ENCODE results near the gene LIPC.

LIPC gene

GRCh38 chr15:58543664-58544335 is 112.0 kb downstream of the LIPC start:
- ChIA-PET POLR2A (no interaction called here), CTCF (interaction anchor here (0.6 to 0.7 kb wide), 2 partner anchors 16 to 258 kb away, joined by 3 read pairs; no protein-coding TSS in a partner anchor)
- TF ChIP-seq ZNF747 (tag by site-specific recombination; IDR thresholded peaks at IDR 0.05) (no peak), PRDM4 (tag by site-specific recombination; IDR thresholded peaks at IDR 0.05) (no peak), ZSCAN5A (tag by site-specific recombination; IDR thresholded peaks at IDR 0.05) (no peak), ZBTB11 (tag by site-specific recombination; conservative IDR thresholded peaks at IDR 0.05; ENCODE audit: low read depth) (no peak), ZNF610 (tag by site-specific recombination; IDR thresholded peaks at IDR 0.05; ENCODE audit: borderline replicate concordance) (no peak), GFI1B (tag by site-specific recombination; IDR thresholded peaks at IDR 0.05) (no peak)
- Histone ChIP-seq H3K9me3 (ENCODE audit: control insufficient read depth, insufficient read depth, low read depth, low read length) (no peaks in the 10 kb centered on the region), H3K4me1 (ENCODE audit: control insufficient read depth, insufficient read depth, low read length) (no peaks in the 10 kb centered on the region), H3K4me3 (ENCODE audit: low read depth, low read length) (no peak overlapping the region), H3K27ac (ENCODE audit: extremely low read depth, low read depth, low read length) (no peak overlapping the region), H3K36me3 (ENCODE audit: control insufficient read depth in 2 of 2, insufficient read depth in 1 of 2, low read length in 2 of 2) (no peaks in the 10 kb centered on the region)

GRCh38 chr15:58544756-58545155 is 113.0 kb downstream of the LIPC start:
- H3K27ac ChIP-seq (ENCODE audit: extremely low read depth, low read depth, low read length) = no peak overlapping the region
- no peaks in the 10 kb centered on the region for H3K9me3 ChIP-seq (ENCODE audit: control insufficient read depth, insufficient read depth, low read depth, low read length)
- CTCF ChIA-PET = interaction anchor here (0.6 kb wide), 1 partner anchor 989 kb away, joined by 3 read pairs; no protein-coding TSS in a partner anchor
- POLR2A ChIA-PET = no interaction called here
- H3K4me1 ChIP-seq (ENCODE audit: control insufficient read depth, insufficient read depth, low read length) = no peaks in the 10 kb centered on the region
- no peak overlapping the region for H3K4me3 ChIP-seq (ENCODE audit: low read depth, low read length)
- no peaks in the 10 kb centered on the region for H3K36me3 ChIP-seq (ENCODE audit: control insufficient read depth in 2 of 2, insufficient read depth in 1 of 2, low read length in 2 of 2)
- TF ChIP-seq ZNF785 (tag by site-specific recombination; IDR thresholded peaks at IDR 0.05) (no peak), ZNF660 (tag by site-specific recombination; IDR thresholded peaks at IDR 0.05) (no peak)

GRCh38 chr15:58545307-58546065 is 113.7 kb downstream of the LIPC start:
- Histone ChIP-seq H3K36me3 (ENCODE audit: control insufficient read depth in 2 of 2, insufficient read depth in 1 of 2, low read length in 2 of 2) (no peaks in the 10 kb centered on the region), H3K27ac (ENCODE audit: extremely low read depth, low read depth, low read length) (no peak overlapping the region), H3K9me3 (ENCODE audit: control insufficient read depth, insufficient read depth, low read depth, low read length) (no peaks in the 10 kb centered on the region), H3K4me3 (ENCODE audit: low read depth, low read length) (no peak overlapping the region), H3K4me1 (ENCODE audit: control insufficient read depth, insufficient read depth, low read length) (no peaks in the 10 kb centered on the region)
- TF ChIP-seq ZBTB21 (tag by site-specific recombination; IDR thresholded peaks at IDR 0.05) (no peak), ZNF585B (tag by site-specific recombination; IDR thresholded peaks at IDR 0.05) (no peak), ZNF692 (tag by site-specific recombination; IDR thresholded peaks at IDR 0.05) (no peak), ZBTB20 (tag by site-specific recombination; IDR thresholded peaks at IDR 0.05) (no peak), KLF1 (tag by site-specific recombination; IDR thresholded peaks at IDR 0.05) (no peak), ZNF133 (tag by site-specific recombination; IDR thresholded peaks at IDR 0.05) (no peak), ZNF132 (tag by site-specific recombination; IDR thresholded peaks at IDR 0.05; ENCODE audit: borderline replicate concordance) (no peak), ZNF335 (tag by site-specific recombination; conservative IDR thresholded peaks at IDR 0.05) (no peak), ZNF837 (tag by site-specific recombination; IDR thresholded peaks at IDR 0.05) (no peak), SETDB1 (IDR thresholded peaks at IDR 0.05; ENCODE audit: insufficient read length, low read length) (no peak), KLF16 (tag by site-specific recombination; IDR thresholded peaks at IDR 0.05) (no peak), ZNF571 (tag by site-specific recombination; IDR thresholded peaks at IDR 0.05) (no peak), ZNF621 (tag by site-specific recombination; IDR thresholded peaks at IDR 0.05) (no peak), ZNF24 (tag by site-specific recombination; IDR thresholded peaks at IDR 0.05) (no peak)
- ChIA-PET POLR2A (no interaction called here), CTCF (interaction anchor here (0.6 kb wide), 2 partner anchors 364 to 988 kb away, joined by 3 to 4 read pairs; no protein-coding TSS in a partner anchor)

All from HEK293 (cell line).